IPS DF 6.9 (cell line): Measurements from ENCODE around the gene TXNDC5.
"Not testable (repeated sequence)": the region's sequence is repeated elsewhere in the genome, so short reads cannot be mapped to it uniquely, and the experiment has no call there.

Source experiments
- DNase-seq: peaks from one replicate; pipeline ENCODE4 v3.0.0-alpha.2; 2013; ENCODE audit warnings: low read depth, low spot score
- H3K27ac ChIP-seq: one replicate; pipeline ENCODE4 v1.5.1; 2013; ENCODE audit warnings: low read length, control low read depth
- H3K27me3 ChIP-seq: 2 replicates; pipeline ENCODE4 v1.6.1; 2013; ENCODE audit warnings: mild to moderate bottlenecking, low read length; ENCODE audit not compliant: control insufficient read depth, insufficient read depth
- H3K36me3 ChIP-seq: 2 replicates; pipeline ENCODE4 v1.6.1; 2013; ENCODE audit warnings: low read length; ENCODE audit not compliant: control insufficient read depth, insufficient read depth
- H3K4me1 ChIP-seq: 2 replicates; pipeline ENCODE4 v1.6.1; 2013; ENCODE audit warnings: low read length; ENCODE audit not compliant: control insufficient read depth, insufficient read depth
- H3K4me3 ChIP-seq: 2 replicates; pipeline ENCODE4 v1.5.1; 2013; ENCODE audit warnings: mild to moderate bottlenecking, low read length
- H3K9me3 ChIP-seq: 2 replicates; pipeline ENCODE4 v1.6.1; 2013; ENCODE audit warnings: low read length, inconsistent platforms; ENCODE audit not compliant: control insufficient read depth, insufficient read depth
- WGBS: extraction: QIAGEN DNeasy Blood & Tissue Kit; methylation state at CpG from one replicate; pipeline ENCODE4 v1.1.7; 2013; ENCODE audit warnings: mixed read lengths, missing lambda C conversion rate; ENCODE audit not compliant: insufficient read length, insufficient coverage; 5-methylcytosine and 5-hydroxymethylcytosine counted together

Gene TXNDC5

DNA sequence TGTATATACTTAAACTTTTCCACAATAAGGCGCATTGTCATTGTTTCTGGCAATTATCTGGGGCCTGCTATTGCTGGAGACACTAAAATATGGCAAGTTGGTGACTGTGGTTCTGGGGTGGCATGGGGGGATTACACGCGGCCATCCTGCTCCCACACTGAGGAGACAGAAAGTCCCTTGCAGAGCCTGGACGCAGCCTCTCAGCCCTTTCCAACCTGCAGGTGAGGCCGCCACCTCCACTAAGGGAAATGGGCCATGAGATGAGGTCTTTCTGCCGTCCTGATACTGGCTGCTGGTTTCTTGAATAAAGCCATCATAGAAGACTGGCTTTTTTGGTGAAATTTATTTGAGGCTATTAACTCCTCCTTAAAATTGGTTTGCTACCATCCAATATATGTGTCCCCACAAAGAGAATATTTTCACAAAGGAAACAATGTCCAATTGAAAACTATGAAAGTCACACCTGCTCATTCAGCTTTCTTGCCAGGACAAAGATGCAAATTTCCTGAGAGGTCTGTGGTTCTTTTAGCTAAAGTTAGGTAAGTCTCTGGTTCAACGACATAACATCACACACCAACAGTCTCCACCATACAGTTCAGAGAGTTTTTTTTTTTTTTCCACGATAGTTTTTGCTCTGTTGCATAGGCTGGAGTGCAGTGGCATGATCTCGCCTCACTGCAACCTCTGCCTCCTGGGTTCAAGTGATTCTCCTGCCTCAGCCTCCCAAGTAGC lies 13.0 kb downstream of the TXNDC5 start:
- no peak for DNase-seq
- Histone ChIP-seq H3K36me3 (peaks cover 33% of the 10 kb centered on the region), H3K27me3 (no peaks in the 10 kb centered on the region), H3K27ac (no peak overlapping the region), H3K4me3 (no peak overlapping the region), H3K4me1 (no peaks in the 10 kb centered on the region; the same call in 1 of the 2 replicates), H3K9me3 (no peaks in the 10 kb centered on the region)
- WGBS = no CpG with 5 or more reads among the region's 9 CpGs

DNA sequence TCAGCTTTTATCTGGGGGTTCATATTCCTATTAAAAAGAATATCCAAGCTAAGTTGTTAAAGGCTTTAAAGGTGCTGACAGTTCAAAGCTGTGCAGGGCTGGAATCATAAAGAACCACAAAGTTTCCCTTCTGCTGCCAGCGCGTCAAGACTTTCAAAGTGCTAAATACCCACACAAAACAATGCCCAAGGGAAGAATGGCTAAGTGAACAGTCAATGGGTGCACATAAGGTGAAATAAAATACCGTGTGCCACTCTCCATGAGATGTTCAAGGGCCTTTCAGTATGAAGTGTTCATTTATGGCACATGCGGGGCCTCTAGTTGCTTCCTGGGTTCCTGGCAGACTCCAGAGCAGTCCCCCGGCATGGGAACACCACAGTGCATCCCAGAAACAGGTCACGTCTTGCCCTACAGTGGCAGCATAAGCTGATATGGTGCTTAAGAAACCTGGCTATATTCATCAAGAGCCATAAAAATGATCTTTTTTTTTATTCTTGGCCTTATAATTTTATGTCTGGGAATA lies 14.1 kb downstream of the TXNDC5 start:
- no peak for DNase-seq
- H3K27me3 ChIP-seq = no peaks in the 10 kb centered on the region
- no peak overlapping the region for H3K27ac ChIP-seq
- no peaks in the 10 kb centered on the region for H3K4me1 ChIP-seq
- no peak overlapping the region for H3K4me3 ChIP-seq
- H3K36me3 ChIP-seq = peaks cover 29% of the 10 kb centered on the region
- no peaks in the 10 kb centered on the region for H3K9me3 ChIP-seq
- WGBS = no CpG with 5 or more reads among the region's 6 CpGs

GRCh38 chr6:7895125-7895423 lies 15.5 kb downstream of the TXNDC5 start:
- no peak for DNase-seq
- Histone ChIP-seq H3K4me3 (no peak overlapping the region), H3K27me3 (no peaks in the 10 kb centered on the region), H3K36me3 (peaks cover 27% of the 10 kb centered on the region), H3K4me1 (no peaks in the 10 kb centered on the region), H3K9me3 (no peaks in the 10 kb centered on the region), H3K27ac (no peak overlapping the region)
- WGBS = no CpG with 5 or more reads among the region's 7 CpGs

- no peak for DNase-seq
- no peaks in the 10 kb centered on the region for H3K27me3 ChIP-seq
- H3K27ac ChIP-seq = no peak overlapping the region
- no peaks in the 10 kb centered on the region for H3K9me3 ChIP-seq
- H3K36me3 ChIP-seq = peaks cover 27% of the 10 kb centered on the region
- no peak overlapping the region for H3K4me3 ChIP-seq
- H3K4me1 ChIP-seq = no peaks in the 10 kb centered on the region
- WGBS = no CpG with 5 or more reads among the region's 13 CpGs
These were observed 16.1 kb downstream of the TXNDC5 start for GRCh38 chr6:7894262-7895124.

DNA sequence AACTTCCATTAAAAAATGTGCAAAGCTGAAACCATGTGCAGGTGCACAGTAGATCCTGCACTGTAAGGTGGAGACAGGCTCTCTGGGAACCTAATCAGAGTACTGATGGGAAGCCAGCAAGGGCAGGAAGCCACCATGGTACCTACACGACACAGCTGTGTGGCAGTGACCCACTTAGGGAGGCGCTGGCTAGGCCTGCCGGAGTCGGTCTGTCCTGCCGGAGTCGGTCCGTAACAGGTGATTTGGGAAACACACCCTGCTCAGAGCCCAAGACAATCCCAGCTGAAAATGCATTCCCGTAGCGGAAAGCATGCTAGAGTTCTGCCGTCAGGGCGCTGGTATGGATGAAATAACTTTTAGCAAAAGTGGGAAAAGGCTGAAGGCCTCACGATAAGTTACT lies 17.2 kb downstream of the TXNDC5 start:
- Histone ChIP-seq H3K36me3 (peaks cover 31% of the 10 kb centered on the region), H3K27ac (no peak overlapping the region), H3K9me3 (no peaks in the 10 kb centered on the region), H3K27me3 (no peaks in the 10 kb centered on the region), H3K4me1 (no peaks in the 10 kb centered on the region), H3K4me3 (no peak overlapping the region)
- no peak for DNase-seq
- WGBS = no CpG with 5 or more reads among the region's 12 CpGs

- not testable (repeated sequence) for H3K4me1 ChIP-seq, H3K27ac ChIP-seq, DNase-seq, H3K27me3 ChIP-seq, H3K4me3 ChIP-seq, H3K9me3 ChIP-seq
- peaks cover 40% of the 10 kb centered on the region for H3K36me3 ChIP-seq
- WGBS = no CpG with 5 or more reads among the region's 4 CpGs
These were observed 18.2 kb downstream of the TXNDC5 start for GRCh38 chr6:7892367-7892766.

GRCh38 chr6:7891078-7891872 lies 19.3 kb downstream of the TXNDC5 start:
- no CpG with 5 or more reads among the region's 15 CpGs for WGBS
- H3K27ac ChIP-seq = no peak overlapping the region
- no peaks in the 10 kb centered on the region for H3K9me3 ChIP-seq
- no peak overlapping the region for H3K4me3 ChIP-seq
- no peaks in the 10 kb centered on the region for H3K27me3 ChIP-seq
- H3K36me3 ChIP-seq = peaks cover 44% of the 10 kb centered on the region
- no peaks in the 10 kb centered on the region for H3K4me1 ChIP-seq
- DNase-seq = no peak

DNA sequence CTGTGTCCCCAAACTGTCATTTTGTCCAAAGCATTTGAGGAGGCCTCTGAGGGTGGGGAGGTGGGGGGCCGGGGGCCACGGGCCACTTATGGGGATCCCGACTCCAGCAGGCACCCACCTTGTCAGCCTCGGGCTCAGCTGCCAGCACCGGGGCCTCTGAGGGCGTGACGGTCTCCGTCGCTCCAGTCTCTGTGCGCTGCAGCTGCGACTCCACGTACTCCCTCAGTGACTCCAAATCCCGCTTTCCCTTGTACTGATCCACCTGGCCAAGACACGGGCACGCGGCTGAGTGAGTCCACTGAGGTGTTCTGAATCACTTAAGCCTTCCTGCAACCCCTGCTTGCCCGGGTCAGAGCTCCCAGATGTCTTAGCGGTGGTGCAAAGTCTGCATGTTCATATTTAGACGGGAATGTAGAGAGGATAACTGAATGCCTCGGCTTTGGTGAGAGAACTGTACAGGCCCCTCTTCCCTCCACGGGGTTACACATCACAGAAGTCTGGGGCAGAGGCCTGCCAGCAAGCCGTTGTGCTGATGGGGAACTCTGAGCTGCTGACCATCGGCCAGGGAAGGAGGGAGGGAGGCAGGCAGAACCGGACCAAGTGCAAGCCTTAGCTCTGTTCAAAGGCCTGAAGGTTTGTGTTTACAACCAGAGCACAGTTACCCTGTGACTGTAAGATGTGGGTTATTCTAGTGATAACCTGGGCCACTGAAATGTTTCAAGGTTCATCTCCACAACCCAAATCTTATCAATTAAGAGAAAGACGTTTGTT lies 21.8 kb downstream of the TXNDC5 start:
- no peak for DNase-seq
- Histone ChIP-seq H3K4me1 (no peaks in the 10 kb centered on the region), H3K4me3 (no peak overlapping the region), H3K36me3 (peaks cover 42% of the 10 kb centered on the region), H3K27me3 (no peaks in the 10 kb centered on the region), H3K27ac (no peak overlapping the region), H3K9me3 (no peaks in the 10 kb centered on the region)
- no CpG with 5 or more reads among the region's 25 CpGs for WGBS

DNA sequence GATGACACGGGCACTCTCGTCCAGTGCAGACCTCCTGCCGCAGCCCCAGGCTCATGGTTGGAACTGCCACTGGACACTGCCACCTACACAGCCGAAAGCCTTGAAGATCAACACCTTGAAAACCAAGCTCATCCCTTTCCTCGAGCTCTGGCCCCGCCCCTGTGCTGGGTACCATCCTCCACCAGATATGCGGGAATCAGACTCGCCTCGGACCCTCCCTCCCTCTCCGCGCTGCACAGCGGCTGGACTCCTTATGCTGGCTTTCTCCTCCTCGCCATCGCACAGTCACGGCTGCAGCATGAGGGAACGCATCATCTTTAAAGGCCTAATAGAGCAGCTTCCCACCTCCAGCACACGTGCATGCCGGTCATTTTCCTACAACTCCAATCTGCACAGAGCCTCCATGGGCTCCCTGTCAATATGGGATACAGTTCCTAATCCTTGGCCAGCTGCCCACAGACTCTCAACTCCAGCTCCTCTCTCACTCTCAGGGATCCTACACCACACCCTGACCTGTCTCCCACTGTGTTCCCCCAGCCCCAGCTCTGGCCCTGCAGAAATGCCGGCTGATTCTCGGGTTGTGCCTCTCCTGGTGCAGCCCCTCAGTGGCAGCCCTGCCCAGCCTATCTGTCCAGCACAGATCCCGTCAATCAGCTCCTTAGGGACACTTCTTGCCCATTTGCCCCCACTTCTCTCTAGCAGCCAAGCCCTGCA lies 23.2 kb downstream of the TXNDC5 start:
- Histone ChIP-seq H3K4me1 (no peaks in the 10 kb centered on the region), H3K27me3 (no peaks in the 10 kb centered on the region), H3K27ac (no peak overlapping the region), H3K4me3 (no peak overlapping the region), H3K36me3 (peaks cover 40% of the 10 kb centered on the region), H3K9me3 (no peaks in the 10 kb centered on the region)
- no peak for DNase-seq
- WGBS = no CpG with 5 or more reads among the region's 21 CpGs
